ENCODE measurements around the gene LRRN2.

Gene LRRN2

GRCh38 chr1:204672482-204673121, 12.9 kb downstream of the LRRN2 start:
- Histone ChIP-seq H3K4me1 (ENCODE audit: insufficient read depth, low read length) (peaks cover 9% of the 10 kb centered on the region; the same call in 1 of the 2 replicates), H3K36me3 (ENCODE audit: insufficient read depth, low read length) (no peaks in the 10 kb centered on the region; the same call in 1 of the 2 replicates), H3K9me3 (ENCODE audit: control insufficient read depth, insufficient read depth, low read length) (no peaks in the 10 kb centered on the region), H3K9ac (ENCODE audit: low read depth, low read length) (no peak overlapping the region)

- H3K36me3 ChIP-seq (ENCODE audit: insufficient read depth, low read length): no peaks in the 10 kb centered on the region; the same call in 1 of the 2 replicates
Observed at GRCh38 chr1:204672069-204672468, 13.5 kb downstream of the LRRN2 start.

GRCh38 chr1:204670152-204670927, 15.2 kb downstream of the LRRN2 start:
- Histone ChIP-seq H3K9ac (ENCODE audit: low read depth, low read length) (no peak overlapping the region), H3K36me3 (ENCODE audit: insufficient read depth, low read length) (no peaks in the 10 kb centered on the region; the same call in 1 of the 2 replicates), H3K4me1 (ENCODE audit: insufficient read depth, low read length) (peaks cover 9% of the 10 kb centered on the region; the same call in 1 of the 2 replicates), H3K9me3 (ENCODE audit: control insufficient read depth, insufficient read depth, low read length) (no peaks in the 10 kb centered on the region)

More at GRCh38 chr1:204672069-204672468, 13.5 kb downstream of the LRRN2 start:
- no peak overlapping the region for H3K9ac ChIP-seq (ENCODE audit: low read depth, low read length)
- peaks cover 9% of the 10 kb centered on the region; the same call in 1 of the 2 replicates for H3K4me1 ChIP-seq (ENCODE audit: insufficient read depth, low read length)
- no peaks in the 10 kb centered on the region for H3K9me3 ChIP-seq (ENCODE audit: control insufficient read depth, insufficient read depth, low read length)

- no peak overlapping the region for H3K9ac ChIP-seq (ENCODE audit: low read depth, low read length)
- H3K4me1 ChIP-seq (ENCODE audit: insufficient read depth, low read length): peaks cover 9% of the 10 kb centered on the region; the same call in 1 of the 2 replicates
- H3K9me3 ChIP-seq (ENCODE audit: control insufficient read depth, insufficient read depth, low read length): no peaks in the 10 kb centered on the region
- H3K36me3 ChIP-seq (ENCODE audit: insufficient read depth, low read length): no peaks in the 10 kb centered on the region; the same call in 1 of the 2 replicates
Observed at GRCh38 chr1:204669579-204669978, 16.0 kb downstream of the LRRN2 start.

GRCh38 chr1:204664384-204664651, 21.2 kb downstream of the LRRN2 start:
- no peak overlapping the region for H3K9ac ChIP-seq (ENCODE audit: low read depth, low read length)
- no peaks in the 10 kb centered on the region for H3K4me1 ChIP-seq (ENCODE audit: insufficient read depth, low read length)
- no peaks in the 10 kb centered on the region for H3K36me3 ChIP-seq (ENCODE audit: insufficient read depth, low read length)
- H3K9me3 ChIP-seq (ENCODE audit: control insufficient read depth, insufficient read depth, low read length): no peaks in the 10 kb centered on the region

- Histone ChIP-seq H3K36me3 (ENCODE audit: insufficient read depth, low read length) (no peaks in the 10 kb centered on the region), H3K4me1 (ENCODE audit: insufficient read depth, low read length) (no peaks in the 10 kb centered on the region), H3K9ac (ENCODE audit: low read depth, low read length) (no peak overlapping the region), H3K9me3 (ENCODE audit: control insufficient read depth, insufficient read depth, low read length) (no peaks in the 10 kb centered on the region)
Observed at GRCh38 chr1:204663644-204664383, 21.7 kb downstream of the LRRN2 start.

GRCh38 chr1:204662530-204662929, 23.0 kb downstream of the LRRN2 start:
- Histone ChIP-seq H3K36me3 (ENCODE audit: insufficient read depth, low read length) (no peaks in the 10 kb centered on the region), H3K9me3 (ENCODE audit: control insufficient read depth, insufficient read depth, low read length) (no peaks in the 10 kb centered on the region), H3K9ac (ENCODE audit: low read depth, low read length) (no peak overlapping the region), H3K4me1 (ENCODE audit: insufficient read depth, low read length) (no peaks in the 10 kb centered on the region)

GRCh38 chr1:204660509-204660908, 25.0 kb downstream of the LRRN2 start:
- Histone ChIP-seq H3K9ac (ENCODE audit: low read depth, low read length) (no peak overlapping the region), H3K9me3 (ENCODE audit: control insufficient read depth, insufficient read depth, low read length) (no peaks in the 10 kb centered on the region), H3K36me3 (ENCODE audit: insufficient read depth, low read length) (no peaks in the 10 kb centered on the region), H3K4me1 (ENCODE audit: insufficient read depth, low read length) (no peaks in the 10 kb centered on the region)

- no peaks in the 10 kb centered on the region for H3K36me3 ChIP-seq (ENCODE audit: insufficient read depth, low read length)
- H3K4me1 ChIP-seq (ENCODE audit: insufficient read depth, low read length): no peaks in the 10 kb centered on the region
- no peak overlapping the region for H3K9ac ChIP-seq (ENCODE audit: low read depth, low read length)
- no peaks in the 10 kb centered on the region for H3K9me3 ChIP-seq (ENCODE audit: control insufficient read depth, insufficient read depth, low read length)
Observed at GRCh38 chr1:204659056-204659455, 26.5 kb downstream of the LRRN2 start.

- H3K9me3 ChIP-seq (ENCODE audit: control insufficient read depth, insufficient read depth, low read length): no peaks in the 10 kb centered on the region
- no peaks in the 10 kb centered on the region for H3K36me3 ChIP-seq (ENCODE audit: insufficient read depth, low read length)
- no peak overlapping the region for H3K9ac ChIP-seq (ENCODE audit: low read depth, low read length)
Observed at GRCh38 chr1:204658295-204658694, 27.2 kb downstream of the LRRN2 start.

GRCh38 chr1:204653590-204654340, 31.8 kb downstream of the LRRN2 start:
- no peak overlapping the region for H3K9ac ChIP-seq (ENCODE audit: low read depth, low read length)
- H3K9me3 ChIP-seq (ENCODE audit: control insufficient read depth, insufficient read depth, low read length): no peaks in the 10 kb centered on the region
- no peaks in the 10 kb centered on the region for H3K36me3 ChIP-seq (ENCODE audit: insufficient read depth, low read length)
- H3K4me1 ChIP-seq (ENCODE audit: insufficient read depth, low read length): no peaks in the 10 kb centered on the region

More at GRCh38 chr1:204658295-204658694, 27.2 kb downstream of the LRRN2 start:
- H3K4me1 ChIP-seq (ENCODE audit: insufficient read depth, low read length): no peaks in the 10 kb centered on the region

- H3K4me1 ChIP-seq (ENCODE audit: insufficient read depth, low read length): peaks cover 6% of the 10 kb centered on the region; the same call in 1 of the 2 replicates
- no peaks in the 10 kb centered on the region for H3K36me3 ChIP-seq (ENCODE audit: insufficient read depth, low read length)
- no peak overlapping the region for H3K9ac ChIP-seq (ENCODE audit: low read depth, low read length)
- no peaks in the 10 kb centered on the region for H3K9me3 ChIP-seq (ENCODE audit: control insufficient read depth, insufficient read depth, low read length)
Observed at GRCh38 chr1:204652497-204652896, 33.0 kb downstream of the LRRN2 start.

GRCh38 chr1:204651843-204652421, 33.6 kb downstream of the LRRN2 start:
- no peaks in the 10 kb centered on the region for H3K9me3 ChIP-seq (ENCODE audit: control insufficient read depth, insufficient read depth, low read length)
- peaks cover 6% of the 10 kb centered on the region; the same call in 1 of the 2 replicates for H3K4me1 ChIP-seq (ENCODE audit: insufficient read depth, low read length)
- no peaks in the 10 kb centered on the region for H3K36me3 ChIP-seq (ENCODE audit: insufficient read depth, low read length)
- no peak overlapping the region for H3K9ac ChIP-seq (ENCODE audit: low read depth, low read length)
